HepG2 (cell line): ENCODE measurements around the gene VDR. TPM values are rescaled to one million over a fixed set of nuclear protein-coding genes. Genes with fewer than 3 reads are reported as not detected.

Experiments
- AKAP8 ChIP-seq: sonication (generic); formaldehyde crosslinking; IDR thresholded peaks from 2 replicates; pipeline ENCODE4 v1.5.1; 2020; ENCODE audit warnings: mild to moderate bottlenecking, missing genetic modification reagents
- ATF6 ChIP-seq: sonication (generic); formaldehyde crosslinking; conservative IDR thresholded peaks from 2 replicates; pipeline ENCODE4 v1.4.0; 2020; ENCODE audit warnings: missing genetic modification reagents
- CBX1 ChIP-seq: IDR thresholded peaks from one replicate; pipeline ENCODE4 v1.6.1; 2016; ENCODE audit warnings: antibody characterized with exemption, low read depth
- CHD2 ChIP-seq: IDR thresholded peaks from 2 replicates; pipeline ENCODE4 v1.6.1; 2011; ENCODE audit warnings: low read depth, low read length, improper control_type of control experiment
- DNMT3B ChIP-seq: conservative IDR thresholded peaks from 2 replicates; pipeline ENCODE4 v1.6.1; 2016; ENCODE audit warnings: missing biosample characterization, control low read depth
- DPF2 ChIP-seq: sonication (generic); formaldehyde crosslinking; IDR thresholded peaks from 2 replicates; pipeline ENCODE4 v1.4.0; 2020; ENCODE audit warnings: mild to moderate bottlenecking, low read depth, missing genetic modification reagents, borderline replicate concordance
- HNRNPH1 ChIP-seq: fragments of 200-400 bp; formaldehyde crosslinking; optimal IDR thresholded peaks from 2 replicates; pipeline ENCODE3; 2017; ENCODE audit warnings: mild to moderate bottlenecking, low read depth, low read length
- IKZF4 ChIP-seq: sonication (generic); formaldehyde crosslinking; IDR thresholded peaks from 2 replicates; pipeline ENCODE4 v1.5.1; 2020; ENCODE audit warnings: borderline replicate concordance, mild to moderate bottlenecking, low read depth, missing genetic modification reagents; ENCODE audit errors: not compliant biosample characterization
- KMT2A ChIP-seq: sonication (generic); formaldehyde crosslinking; IDR thresholded peaks from 2 replicates; pipeline ENCODE4 v1.4.0; 2020; ENCODE audit warnings: missing genetic modification reagents
- NR3C1 ChIP-seq: sonication (generic); formaldehyde crosslinking; IDR thresholded peaks from 2 replicates; pipeline ENCODE4 v1.4.0; 2020; ENCODE audit warnings: missing genetic modification reagents
- PHB2 ChIP-seq: fragments of 450-650 bp; IDR thresholded peaks from 2 replicates; pipeline ENCODE4 v1.6.1; 2018; ENCODE audit not compliant: partially characterized antibody
- RBM22 ChIP-seq: fragments of 200-400 bp; formaldehyde crosslinking; optimal IDR thresholded peaks from 2 replicates; pipeline ENCODE3; 2017; ENCODE audit warnings: mild to moderate bottlenecking, low read length, moderate library complexity
- REL ChIP-seq: sonication (generic); formaldehyde crosslinking; conservative IDR thresholded peaks from 2 replicates; pipeline ENCODE4 v1.8.0; 2022; ENCODE audit warnings: mild to moderate bottlenecking, missing genetic modification reagents, moderate library complexity
- THYN1 ChIP-seq: sonication (generic); formaldehyde crosslinking; IDR thresholded peaks from 2 replicates; pipeline ENCODE4 v1.8.1; 2023; ENCODE audit warnings: low read depth, mild to moderate bottlenecking, moderate library complexity, missing genetic modification reagents, borderline replicate concordance
- TIGD3 ChIP-seq: sonication (generic); formaldehyde crosslinking; IDR thresholded peaks from 2 replicates; pipeline ENCODE4 v1.5.1; 2020; ENCODE audit warnings: mild to moderate bottlenecking, missing genetic modification reagents, borderline replicate concordance
- ZBTB25 ChIP-seq: IDR thresholded peaks from 2 replicates; pipeline ENCODE4 v1.6.1; 2018; ENCODE audit warnings: missing genetic modification reagents
- ZNF225 ChIP-seq: sonication (generic); formaldehyde crosslinking; IDR thresholded peaks from 2 replicates; pipeline ENCODE4 v1.4.0; 2020; ENCODE audit warnings: mild to moderate bottlenecking, missing genetic modification reagents
- ZNF44 ChIP-seq: sonication (generic); formaldehyde crosslinking; IDR thresholded peaks from 2 replicates; pipeline ENCODE4 v1.5.1; 2020; ENCODE audit warnings: mild to moderate bottlenecking, missing genetic modification reagents
- ZNF512B ChIP-seq: sonication (generic); formaldehyde crosslinking; IDR thresholded peaks from 2 replicates; pipeline ENCODE4 v1.5.1; 2020; ENCODE audit warnings: missing genetic modification reagents, mild to moderate bottlenecking, borderline replicate concordance
- ZNF710 ChIP-seq: sonication (generic); formaldehyde crosslinking; IDR thresholded peaks from 2 replicates; pipeline ENCODE4 v1.5.0; 2020; ENCODE audit warnings: mild to moderate bottlenecking, missing genetic modification reagents, borderline replicate concordance
- ZNF740 ChIP-seq: sonication (generic); formaldehyde crosslinking; IDR thresholded peaks from 2 replicates; pipeline ENCODE4 v1.4.0; 2020; ENCODE audit warnings: missing genetic modification reagents
- polyA plus RNA-seq, 8 experiments: library from polyadenylated mRNA; depleted of rRNA in 3 of 8; stranded (reverse) in 7 of 8; unstranded in 1 of 8; fragments of >200 nt; fragmentation: Illumina TruSeq in 4 of 8; extraction: Trizol in 4 of 8; gene quantifications; 2 replicates each; pipeline versions ENCODE4 v1.2.1 to v1.2.3, GENCODE V29; 2011 to 2016; ENCODE audit warnings: low read depth in 4 of 8, missing spikeins in 1 of 8, mixed read lengths in 1 of 8; ENCODE audit not compliant: insufficient read depth in 1 of 8
- total RNA-seq, 5 experiments: library from RNA; depleted of rRNA; stranded (reverse); fragments of >200 nt; fragmentation: Illumina TruSeq; extraction: Trizol; gene quantifications; 2 replicates each; pipeline ENCODE4 v1.2.3, GENCODE V29; 2016; ENCODE audit warnings: low read depth in 1 of 5

The VDR gene
- total and polyA plus RNA-seq, 2 of the 13 experiments (the other 11 are each of a cell fraction or from before 2014, with no cell fraction given) = 0.08 to 0.33 TPM

GRCh38 chr12:47852096-47852571, 52.7 kb downstream of the VDR start (continued):
- TF ChIP-seq CBX1 = no peak
- TF ChIP-seq IKZF4 (CRISPR knock-in tag) = no peak
- no peak for TF ChIP-seq DNMT3B (CRISPR knock-in tag)
- no peak for TF ChIP-seq CHD2
- TF ChIP-seq ZBTB25 (CRISPR knock-in tag) = no peak
- no peak for TF ChIP-seq ZNF225 (CRISPR knock-in tag)
- no peak for TF ChIP-seq HNRNPH1
- TF ChIP-seq THYN1 = no peak
- no peak for TF ChIP-seq KMT2A (CRISPR knock-in tag)
- no peak for TF ChIP-seq REL (CRISPR knock-in tag)
- TF ChIP-seq TIGD3 (CRISPR knock-in tag) = no peak
- no peak for TF ChIP-seq AKAP8 (CRISPR knock-in tag)
- TF ChIP-seq PHB2 = no peak
- no peak for TF ChIP-seq NR3C1 (CRISPR knock-in tag)
- no peak for TF ChIP-seq ZNF512B (CRISPR knock-in tag)
- TF ChIP-seq ZNF44 (CRISPR knock-in tag) = no peak
- TF ChIP-seq DPF2 (CRISPR knock-in tag) = peak; percentile 37; the same call in 1 of the 2 replicates
- TF ChIP-seq ATF6 (CRISPR knock-in tag) = no peak
- TF ChIP-seq ZNF710 (CRISPR knock-in tag) = no peak
- no peak for TF ChIP-seq ZNF740 (CRISPR knock-in tag)
- no peak for TF ChIP-seq RBM22
